HepG2 (cell line): ENCODE measurements around the gene BRCA1. TPM values are rescaled to one million over a fixed set of nuclear protein-coding genes. Genes with fewer than 3 reads are reported as not detected.

Experiments
- AKNA ChIP-seq: sonication (generic); formaldehyde crosslinking; IDR thresholded peaks from 2 replicates; pipeline ENCODE4 v1.4.0; 2020; ENCODE audit warnings: missing genetic modification reagents, borderline replicate concordance
- ARNT ChIP-seq: fragments of 450-650 bp; IDR thresholded peaks from 2 replicates; pipeline ENCODE4 v1.6.1; 2017
- EEA1 ChIP-seq: sonication (generic); formaldehyde crosslinking; IDR thresholded peaks from 2 replicates; pipeline ENCODE4 v1.5.1; 2020; ENCODE audit warnings: mild to moderate bottlenecking, missing genetic modification reagents, borderline replicate concordance
- JUNB ChIP-seq: sonication (generic); formaldehyde crosslinking; IDR thresholded peaks from 2 replicates; pipeline ENCODE4 v1.8.0; 2022; ENCODE audit warnings: missing genetic modification reagents, mild to moderate bottlenecking, borderline replicate concordance
- KLF16 ChIP-seq, 2 experiments: sonication (generic) in 1 of 2; formaldehyde crosslinking in 1 of 2; IDR thresholded peaks; 2 replicates each; pipeline versions ENCODE4 v1.6.1 to v1.8.0; 2016 to 2023; ENCODE audit warnings: missing genetic modification reagents in 2 of 2, missing compliant biosample characterization in 1 of 2
- MXI1 ChIP-seq: IDR thresholded peaks from 3 replicates; pipeline ENCODE4 v1.6.1; 2012; ENCODE audit warnings: low read depth, low read length, inconsistent platforms, borderline replicate concordance
- NR0B2 ChIP-seq: sonication (generic); formaldehyde crosslinking; IDR thresholded peaks from 2 replicates; pipeline ENCODE4 v1.4.0; 2020; ENCODE audit warnings: mild to moderate bottlenecking, missing genetic modification reagents
- PATZ1 ChIP-seq: sonication (generic); formaldehyde crosslinking; IDR thresholded peaks from 2 replicates; pipeline ENCODE4 v1.4.0; 2020; ENCODE audit warnings: missing genetic modification reagents
- SALL2 ChIP-seq: sonication (generic); formaldehyde crosslinking; IDR thresholded peaks from 2 replicates; pipeline ENCODE4 v1.8.1; 2023; ENCODE audit warnings: mild to moderate bottlenecking, missing genetic modification reagents, inconsistent platforms
- SMC3 ChIP-seq: IDR thresholded peaks from 2 replicates; pipeline ENCODE4 v1.6.1; 2011; ENCODE audit warnings: low read length, improper control_type of control experiment
- TCF7 ChIP-seq: sonication (generic); IDR thresholded peaks from 2 replicates; pipeline ENCODE4 v1.6.1; 2016; ENCODE audit warnings: antibody characterized with exemption, low read depth
- TEAD2 ChIP-seq: sonication (generic); formaldehyde crosslinking; IDR thresholded peaks from 2 replicates; pipeline ENCODE4 v1.9.0; 2021; ENCODE audit warnings: missing genetic modification reagents
- ZBTB1 ChIP-seq: sonication (generic); formaldehyde crosslinking; IDR thresholded peaks from 2 replicates; pipeline ENCODE4 v1.4.0; 2020; ENCODE audit warnings: missing genetic modification reagents, borderline replicate concordance
- ZBTB46 ChIP-seq: sonication (generic); formaldehyde crosslinking; IDR thresholded peaks from 2 replicates; pipeline ENCODE4 v1.4.0; 2020; ENCODE audit warnings: mild to moderate bottlenecking, missing genetic modification reagents, borderline replicate concordance
- ZFP36L2 ChIP-seq: sonication (generic); formaldehyde crosslinking; IDR thresholded peaks from 2 replicates; pipeline ENCODE4 v1.4.0; 2020; ENCODE audit warnings: missing genetic modification reagents
- ZNF766 ChIP-seq: sonication (generic); formaldehyde crosslinking; IDR thresholded peaks from 2 replicates; pipeline ENCODE4 v1.5.0; 2020; ENCODE audit warnings: missing genetic modification reagents, borderline replicate concordance
- ZNF800 ChIP-seq: sonication (generic); formaldehyde crosslinking; IDR thresholded peaks from 2 replicates; pipeline ENCODE4 v1.4.0; 2020; ENCODE audit warnings: missing genetic modification reagents
- polyA plus RNA-seq, 8 experiments: library from polyadenylated mRNA; depleted of rRNA in 3 of 8; stranded (reverse) in 7 of 8; unstranded in 1 of 8; fragments of >200 nt; fragmentation: Illumina TruSeq in 4 of 8; extraction: Trizol in 4 of 8; gene quantifications; 2 replicates each; pipeline versions ENCODE4 v1.2.1 to v1.2.3, GENCODE V29; 2011 to 2016; ENCODE audit warnings: low read depth in 4 of 8, missing spikeins in 1 of 8, mixed read lengths in 1 of 8; ENCODE audit not compliant: insufficient read depth in 1 of 8
- total RNA-seq, 5 experiments: library from RNA; depleted of rRNA; stranded (reverse); fragments of >200 nt; fragmentation: Illumina TruSeq; extraction: Trizol; gene quantifications; 2 replicates each; pipeline ENCODE4 v1.2.3, GENCODE V29; 2016; ENCODE audit warnings: low read depth in 1 of 5

Gene BRCA1
- total and polyA plus RNA-seq, 2 of the 13 experiments (the other 11 are each of a cell fraction or from before 2014, with no cell fraction given), result 13.3 to 37.5 TPM

- TF ChIP-seq KLF16 (CRISPR knock-in tag; IDR thresholded peaks at IDR 0.05), result peak in 1 of 2 experiments; percentile 78; a peak in 2 of 4 replicates
- TF ChIP-seq SALL2 (CRISPR knock-in tag), result peak; percentile 84; the same call in 1 of the 2 replicates
- no peak; the same call in 1 of the 2 replicates for TF ChIP-seq JUNB
- peak; percentile 55; the same call in 1 of the 2 replicates for TF ChIP-seq ZBTB1 (CRISPR knock-in tag)
- TF ChIP-seq PATZ1 (CRISPR knock-in tag), result peak; percentile 49
- no peak for TF ChIP-seq ARNT
- no peak; the same call in 1 of the 2 replicates for TF ChIP-seq AKNA (CRISPR knock-in tag)
- peak; percentile 90; the same call in 1 of the 2 replicates for TF ChIP-seq EEA1 (CRISPR knock-in tag)
- TF ChIP-seq ZFP36L2 (CRISPR knock-in tag), result no peak
- peak; percentile 62; the same call in 2 of the 3 replicates for TF ChIP-seq MXI1
- TF ChIP-seq NR0B2 (CRISPR knock-in tag), result peak; percentile 73
- peak; percentile 95; the same call in 1 of the 2 replicates for TF ChIP-seq ZBTB46 (CRISPR knock-in tag)
- TF ChIP-seq TEAD2 (CRISPR knock-in tag), result peak; percentile 20; the same call in 1 of the 2 replicates
- no peak for TF ChIP-seq TCF7
- TF ChIP-seq ZNF800 (CRISPR knock-in tag), result peak; percentile 90
- peak; percentile 84; the same call in 1 of the 2 replicates for TF ChIP-seq ZNF766 (CRISPR knock-in tag)
- TF ChIP-seq SMC3, result no peak
These were observed 103.2 kb downstream of the BRCA1 start, which contains the start of gene VAT1 (continued) for GRCh38 chr17:43021741-43022512.
